Upper lobe of left lung (tissue), 6 donors: ENCODE data around the gene FAM13A. TPM values are rescaled to one million over a fixed set of nuclear protein-coding genes. Genes with fewer than 3 reads are reported as not detected.

Source experiments
- ATAC-seq, 2 donors: fragments of 200-7000 bp; cut with Tn5 transposase; one replicate each; pipeline ENCODE4 v1.9.1; 2022; ENCODE audit warnings: mild to moderate bottlenecking in 2 of 2, moderate library complexity in 2 of 2; ENCODE audit not compliant: low FRiP score in 2 of 2
- DNase-seq, 2 donors: peaks; one replicate each; pipeline ENCODE4 v3.0.0-alpha.2; 2019 to 2020
- H3K27ac ChIP-seq, 4 donors: fragments of 200-600 bp; sonication (generic); one replicate each; pipeline ENCODE4 v1.5.1; 2016 to 2019
- H3K27me3 ChIP-seq, 4 donors: fragments of 200-600 bp; sonication (generic); one replicate each; pipeline ENCODE4 v1.5.1; 2017 to 2019
- H3K36me3 ChIP-seq, 4 donors: fragments of 200-600 bp; sonication (generic); one replicate each; pipeline ENCODE4 v1.5.1; 2016 to 2019
- H3K4me1 ChIP-seq, 4 donors: fragments of 200-600 bp; sonication (generic); one replicate each; pipeline ENCODE4 v1.5.1; 2018 to 2019
- H3K4me3 ChIP-seq, 4 donors: fragments of 200-600 bp; sonication (generic); one replicate each; pipeline ENCODE4 v1.5.1; 2017 to 2019; ENCODE audit warnings: mild to moderate bottlenecking in 2 of 4, moderate library complexity in 1 of 4
- H3K9me3 ChIP-seq, 4 donors: fragments of 200-600 bp; sonication (generic); one replicate each; pipeline ENCODE4 v1.5.1; 2018 to 2019
- CTCF ChIP-seq, 6 experiments: fragments of 450-650 bp in 4 of 6; fragments of 200-600 bp in 2 of 6; sonication (generic) in 2 of 6; IDR thresholded peaks; one replicate each; pipeline ENCODE4 v1.5.1; 2016 to 2019; ENCODE audit warnings: antibody characterized with exemption in 6 of 6
- EP300 ChIP-seq, 4 donors: sonication (generic); formaldehyde crosslinking; IDR thresholded peaks; one replicate each; pipeline ENCODE4 v1.5.1; 2017; ENCODE audit warnings: antibody characterized with exemption in 4 of 4, control low read depth in 2 of 4
- POLR2A ChIP-seq, 4 donors: fragments of 450-650 bp; IDR thresholded peaks; one replicate each; pipeline ENCODE4 v1.5.1; 2016 to 2017; ENCODE audit warnings: antibody characterized with exemption in 4 of 4, mild to moderate bottlenecking in 2 of 4
- POLR2AphosphoS5 ChIP-seq, 2 donors: sonication (generic); formaldehyde crosslinking; IDR thresholded peaks; one replicate each; pipeline ENCODE4 v1.5.1; 2017; ENCODE audit warnings: antibody characterized with exemption in 2 of 2
- WGBS, 2 donors: methylation state at CpG; one replicate each; pipeline ENCODE4 v1.1.5; 2017 to 2018; 5-methylcytosine and 5-hydroxymethylcytosine counted together
- total RNA-seq, 6 donors: library from RNA; depleted of rRNA in 4 of 6; stranded (reverse); fragments of >200 nt in 4 of 6; gene quantifications; one replicate each; pipeline versions ENCODE4 v1.1.0 to v1.2.1, GENCODE V29; 2016 to 2021
- donor health status: DM: no; HTN: no; CAD: no; lungs with moderate emphysema.
- donor health status: DM: no; HTN: yes; CAD: no; lungs with severe emphysema.

The FAM13A gene
- total RNA-seq, 6 donors from 2014 or later: 15.8 to 173 (median 34.1) TPM

GRCh38 chr4:88868510-88868909, 188.5 kb downstream of the FAM13A start:
- TF ChIP-seq POLR2AphosphoS5 (IDR thresholded peaks at IDR 0.05) (no peak), POLR2A (IDR thresholded peaks at IDR 0.05) (no peak), CTCF (IDR thresholded peaks at IDR 0.05) (no peak)
- WGBS, 2 donors: 95 to 97% methylated on average over 3 of the region's 3 CpGs
- H3K27me3 ChIP-seq: no peaks in the 10 kb centered on the region
- H3K9me3 ChIP-seq: no peaks in the 10 kb centered on the region
- H3K27ac ChIP-seq: no peak overlapping the region
- DNase-seq (no peak), ATAC-seq (no peak)
- H3K36me3 ChIP-seq: no peaks in the 10 kb centered on the region
- H3K4me3 ChIP-seq: no peak overlapping the region
- no peaks in the 10 kb centered on the region for H3K4me1 ChIP-seq

DNA sequence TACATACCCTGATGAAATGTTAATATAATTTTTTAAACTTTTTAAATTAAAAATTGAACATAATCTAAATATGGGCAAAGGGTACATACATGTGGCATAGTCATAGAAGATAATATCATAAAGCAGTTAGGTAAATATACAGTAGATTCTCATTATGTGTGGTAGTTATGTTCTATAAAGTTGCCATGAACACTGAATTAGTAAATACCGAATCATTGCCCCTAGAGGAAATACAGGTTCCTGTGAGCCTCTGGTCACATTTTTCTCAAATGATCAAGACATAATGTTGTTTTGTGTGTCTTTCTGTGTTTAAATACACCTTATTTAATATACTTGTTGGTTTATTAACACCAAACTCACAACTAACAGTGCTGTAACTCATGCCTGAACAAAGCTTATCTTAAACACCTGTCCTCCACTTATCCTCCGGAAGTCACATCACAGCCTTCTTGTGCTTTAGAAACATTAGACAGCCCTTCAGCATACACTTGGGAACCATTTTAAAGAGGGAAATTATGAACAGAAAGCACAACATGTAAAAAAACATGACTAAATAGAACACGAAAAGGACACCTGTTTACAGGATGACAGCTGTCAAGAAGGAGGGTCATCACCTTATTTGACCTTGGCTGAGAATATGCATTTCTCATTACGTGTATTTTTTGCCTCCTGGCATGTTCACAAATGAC, 190.0 kb downstream of the FAM13A start:
- Histone ChIP-seq H3K27ac (no peak overlapping the region), H3K36me3 (no peaks in the 10 kb centered on the region), H3K4me3 (no peak overlapping the region), H3K27me3 (no peaks in the 10 kb centered on the region), H3K4me1 (no peaks in the 10 kb centered on the region), H3K9me3 (no peaks in the 10 kb centered on the region)
- DNase-seq: no peak
- no peak for TF ChIP-seq EP300 (IDR thresholded peaks at IDR 0.05)
- no peak for TF ChIP-seq POLR2A (IDR thresholded peaks at IDR 0.05)
- TF ChIP-seq CTCF (IDR thresholded peaks at IDR 0.05): no peak
- TF ChIP-seq POLR2AphosphoS5 (IDR thresholded peaks at IDR 0.05): no peak
- 56 to 60% methylated on average over 4 of the region's 4 CpGs for WGBS, 2 donors
- ATAC-seq: no peak

- H3K9me3 ChIP-seq: no peaks in the 10 kb centered on the region
- TF ChIP-seq POLR2AphosphoS5 (IDR thresholded peaks at IDR 0.05) (no peak), CTCF (IDR thresholded peaks at IDR 0.05) (no peak), POLR2A (IDR thresholded peaks at IDR 0.05) (no peak), EP300 (IDR thresholded peaks at IDR 0.05) (no peak)
- ATAC-seq (no peak), DNase-seq (no peak)
- no peaks in the 10 kb centered on the region for H3K27me3 ChIP-seq
- peaks cover 0 to 4% (median 1%) of the 10 kb centered on the region in 4 donors for H3K4me1 ChIP-seq
- H3K36me3 ChIP-seq: no peaks in the 10 kb centered on the region
- 81% methylated on average over 6 of the region's 6 CpGs for WGBS, 2 donors
- no peak overlapping the region for H3K27ac ChIP-seq
- no peak overlapping the region for H3K4me3 ChIP-seq
These were observed 191.5 kb downstream of the FAM13A start for GRCh38 chr4:88865466-88865865.

- Histone ChIP-seq H3K27ac (no peak overlapping the region), H3K36me3 (no peaks in the 10 kb centered on the region), H3K9me3 (no peaks in the 10 kb centered on the region), H3K4me3 (no peak overlapping the region), H3K4me1 (peaks cover 0 to 6% (median 2%) of the 10 kb centered on the region in 4 donors), H3K27me3 (no peaks in the 10 kb centered on the region)
- 93 to 100% methylated on average over 1 of the region's 1 CpG for WGBS, 2 donors
- no peak for TF ChIP-seq POLR2A (IDR thresholded peaks at IDR 0.05)
- no peak for TF ChIP-seq EP300 (IDR thresholded peaks at IDR 0.05)
- no peak for TF ChIP-seq POLR2AphosphoS5 (IDR thresholded peaks at IDR 0.05)
- no peak for TF ChIP-seq CTCF (IDR thresholded peaks at IDR 0.05)
- DNase-seq: no peak
- ATAC-seq: no peak
These were observed 191.9 kb downstream of the FAM13A start for GRCh38 chr4:88865046-88865445.

GRCh38 chr4:88860586-88860985, 196.4 kb downstream of the FAM13A start:
- DNase-seq (no peak), ATAC-seq (no peak)
- no peaks in the 10 kb centered on the region for H3K27me3 ChIP-seq
- H3K27ac ChIP-seq: no peak overlapping the region
- peaks cover 0 to 22% (median 7%) of the 10 kb centered on the region in 4 donors for H3K4me1 ChIP-seq
- H3K4me3 ChIP-seq: no peak overlapping the region
- H3K9me3 ChIP-seq: no peaks in the 10 kb centered on the region
- WGBS, 2 donors: 73 to 83% methylated on average over 1 of the region's 1 CpG
- TF ChIP-seq POLR2A (IDR thresholded peaks at IDR 0.05): no peak
- TF ChIP-seq EP300 (IDR thresholded peaks at IDR 0.05): no peak
- no peak for TF ChIP-seq CTCF (IDR thresholded peaks at IDR 0.05)
- TF ChIP-seq POLR2AphosphoS5 (IDR thresholded peaks at IDR 0.05): no peak
- no peaks in the 10 kb centered on the region for H3K36me3 ChIP-seq
